HG03175 (cell line): ENCODE results near the gene SRPRA.
"Not testable (repeated sequence)": the region's sequence is repeated elsewhere in the genome, so short reads cannot be mapped to it uniquely, and the experiment has no call there.

Experiments used
- ATAC-seq: cut with Tn5 transposase; IDR thresholded peaks from one replicate; pipeline ENCODE4 v1.9.1; 2021; ENCODE audit warnings: mild to moderate bottlenecking, moderate library complexity; ENCODE audit not compliant: unreplicated experiment

SRPRA gene

GRCh38 chr11:126268708-126269579, at the start of gene SRPRA, which contains the start of gene FOXRED1:
Gene SRPRA (minus strand): TSS chr11:126268895. CDS start chr11:126268804, 91 bp downstream.
Gene FOXRED1 (plus strand): TSS chr11:126269154. CDS start chr11:126269207, 53 bp downstream.
- peak; percentile 99 for ATAC-seq

GRCh38 chr11:126317756-126318573, 49.3 kb upstream of the SRPRA start:
- ATAC-seq, result no peak

- ATAC-seq, result no peak
Observed at GRCh38 chr11:126317432-126317755, 48.7 kb upstream of the SRPRA start.

GRCh38 chr11:126313826-126314225, 45.1 kb upstream of the SRPRA start:
- ATAC-seq, result no peak

GRCh38 chr11:126312961-126313360, 44.3 kb upstream of the SRPRA start:
- ATAC-seq, result no peak

- peak; percentile 80 for ATAC-seq
Observed at GRCh38 chr11:126311401-126312291, 43.0 kb upstream of the SRPRA start.

- ATAC-seq, result no peak
Observed at GRCh38 chr11:126310992-126311310, 42.3 kb upstream of the SRPRA start.

- peak; percentile 35 for ATAC-seq
Observed at GRCh38 chr11:126310200-126310991, 41.7 kb upstream of the SRPRA start.

GRCh38 chr11:126308771-126309170, 40.1 kb upstream of the SRPRA start:
- ATAC-seq, result not testable (repeated sequence)

- ATAC-seq, result no peak
Observed at GRCh38 chr11:126308271-126308671, 39.6 kb upstream of the SRPRA start.

GRCh38 chr11:126307706-126308105, 39.0 kb upstream of the SRPRA start:
- no peak for ATAC-seq

- peak; percentile 60 for ATAC-seq
Observed at GRCh38 chr11:126305699-126306098, 37.0 kb upstream of the SRPRA start.

GRCh38 chr11:126304457-126305075, 35.9 kb upstream of the SRPRA start:
- peak; percentile 22 for ATAC-seq

- ATAC-seq, result peak; percentile 90
Observed at GRCh38 chr11:126303623-126304456, 35.1 kb upstream of the SRPRA start, which contains the start of gene DCPS. Gene DCPS (plus strand): TSS chr11:126304060. CDS start chr11:126304081, 21 bp downstream.

- ATAC-seq, result no peak
Observed at GRCh38 chr11:126297004-126297403, 28.3 kb upstream of the SRPRA start.

GRCh38 chr11:126293726-126294125, 25.0 kb upstream of the SRPRA start:
- ATAC-seq, result no peak

- no peak for ATAC-seq
Observed at GRCh38 chr11:126290887-126291286, 22.2 kb upstream of the SRPRA start.

GRCh38 chr11:126288237-126288636, 19.5 kb upstream of the SRPRA start:
- ATAC-seq, result no peak

GRCh38 chr11:126284829-126285228, 16.1 kb upstream of the SRPRA start:
- ATAC-seq, result peak; percentile 43
